ENCODE measurements around the gene COMMD10. TPM values are rescaled to one million over a fixed set of nuclear protein-coding genes. Genes with fewer than 3 reads are reported as not detected.
"Not testable (repeated sequence)": the region's sequence is repeated elsewhere in the genome, so short reads cannot be mapped to it uniquely, and the experiment has no call there.

COMMD10 gene
- total RNA-seq, 1 experiment from 2014 or later = 37.7 TPM

DNA sequence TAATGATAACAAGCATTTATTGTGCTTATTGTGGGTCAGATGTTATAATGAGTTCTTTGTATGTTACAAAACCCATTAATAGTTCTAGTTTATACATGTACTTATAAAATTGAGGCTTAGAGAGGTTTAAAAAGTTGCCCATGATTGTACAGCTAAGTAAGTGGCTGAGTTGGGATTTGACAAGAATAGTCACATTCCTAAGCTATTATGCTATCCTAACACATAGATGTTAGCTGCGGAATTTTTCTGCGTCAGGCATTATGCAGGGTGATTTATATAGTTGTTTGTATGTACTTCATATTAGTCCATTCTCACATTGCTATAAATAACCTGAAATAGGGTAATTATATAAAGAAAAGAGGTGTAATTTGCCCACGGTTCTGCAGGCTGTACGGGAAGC lies 12.5 kb downstream of the COMMD10 start:
- no peak for DNase-seq (ENCODE audit: low read depth)

DNA sequence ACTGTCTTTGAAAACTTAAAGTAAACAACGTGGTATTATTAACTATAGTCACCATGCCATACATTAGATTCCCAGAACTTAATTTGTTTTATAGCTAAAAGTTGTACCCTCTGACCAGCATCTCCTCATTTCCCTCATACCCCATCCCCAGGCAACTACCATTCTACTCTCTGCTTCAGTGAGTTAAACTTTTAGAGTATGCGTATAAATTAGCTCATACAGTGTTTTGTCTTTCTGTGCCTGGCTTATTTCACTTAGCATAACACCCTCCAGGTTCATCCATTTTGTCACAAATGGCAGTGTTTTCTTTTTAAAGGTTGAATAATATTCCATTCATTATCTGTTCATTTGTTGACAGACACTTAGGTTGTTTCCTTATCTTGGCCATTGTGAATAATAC lies 14.2 kb downstream of the COMMD10 start:
- DNase-seq (ENCODE audit: low read depth) = no peak

DNA sequence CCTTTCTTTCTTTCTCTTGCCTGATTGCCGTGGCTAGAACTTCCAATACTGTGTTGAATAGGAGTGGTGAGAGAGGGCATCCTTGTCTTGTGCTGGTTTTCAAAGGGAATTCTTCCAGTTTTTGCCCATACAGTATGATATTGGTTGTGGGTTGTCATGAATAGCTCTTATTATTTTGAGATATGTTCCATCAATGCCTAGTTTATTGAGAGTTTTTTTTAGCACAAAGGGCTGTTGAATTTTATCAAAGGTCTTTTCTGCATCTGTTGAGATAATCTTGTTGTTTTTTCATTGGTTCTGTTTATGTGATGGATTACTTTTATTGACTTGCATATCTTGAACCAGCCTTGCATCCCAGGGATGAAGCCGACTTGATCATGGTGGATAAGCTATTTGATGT lies 20.1 kb downstream of the COMMD10 start:
- not testable (repeated sequence) for DNase-seq (ENCODE audit: low read depth)

GRCh38 chr5:116115163-116115562 lies 30.3 kb downstream of the COMMD10 start:
- DNase-seq (ENCODE audit: low read depth) = no peak

DNA sequence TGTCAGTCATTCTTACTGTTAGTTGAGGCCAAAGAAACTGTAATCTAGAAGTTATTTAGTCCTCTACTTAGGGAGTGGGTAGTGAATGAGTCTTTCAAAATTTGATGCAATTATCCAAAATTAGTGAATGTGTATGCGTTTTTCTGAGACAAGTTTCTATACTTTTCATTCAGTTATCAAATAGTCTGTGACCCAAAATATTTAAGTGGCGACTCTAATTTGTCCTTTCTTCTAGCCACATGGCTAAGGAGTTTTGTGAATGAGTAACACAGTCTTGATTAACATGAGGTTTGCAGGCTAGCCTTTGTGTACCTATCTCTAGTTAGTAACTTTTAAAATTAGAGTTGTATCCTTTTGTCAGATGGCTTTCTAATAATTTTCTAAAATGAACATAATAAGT lies 45.6 kb downstream of the COMMD10 start:
- peak; percentile 40 for DNase-seq (ENCODE audit: low read depth)

DNA sequence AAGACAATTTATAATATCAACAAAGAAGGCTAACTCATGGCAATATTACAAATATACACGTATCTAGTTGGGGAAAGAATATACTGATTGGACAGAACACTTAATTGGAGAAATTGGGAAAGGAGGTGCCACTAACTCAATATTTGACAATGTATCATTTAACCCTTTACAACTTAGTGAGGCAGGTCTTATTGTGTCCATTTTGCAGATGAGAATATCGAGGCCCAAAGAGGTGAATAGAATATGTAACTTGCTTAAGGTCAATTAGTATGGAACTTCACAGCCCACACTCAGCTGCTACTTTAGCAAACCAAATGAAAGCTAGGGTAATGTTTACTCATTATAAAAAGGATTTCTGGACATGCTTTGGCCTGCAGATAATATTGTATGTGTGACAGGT lies 46.2 kb downstream of the COMMD10 start:
- DNase-seq (ENCODE audit: low read depth) = no peak

DNA sequence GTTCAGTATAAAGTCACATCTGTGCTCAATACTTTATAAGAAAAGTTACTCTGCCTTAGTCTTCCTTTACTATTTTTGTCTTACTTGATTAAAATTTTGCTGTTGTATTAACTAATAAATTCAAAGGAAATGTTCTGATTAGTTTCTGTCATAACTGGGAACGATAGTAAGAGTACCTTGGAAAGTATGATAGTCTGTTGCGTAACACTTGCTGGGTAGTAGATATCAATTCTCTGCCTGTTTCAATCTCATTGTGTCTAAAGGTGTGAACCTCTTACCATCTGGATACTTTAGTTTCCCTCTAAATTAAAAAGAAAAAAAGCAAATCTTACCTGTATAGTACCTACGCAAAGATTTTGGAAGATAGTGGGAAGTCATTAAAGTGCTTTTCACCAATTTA lies 48.5 kb downstream of the COMMD10 start:
- DNase-seq (ENCODE audit: low read depth) = no peak

DNA sequence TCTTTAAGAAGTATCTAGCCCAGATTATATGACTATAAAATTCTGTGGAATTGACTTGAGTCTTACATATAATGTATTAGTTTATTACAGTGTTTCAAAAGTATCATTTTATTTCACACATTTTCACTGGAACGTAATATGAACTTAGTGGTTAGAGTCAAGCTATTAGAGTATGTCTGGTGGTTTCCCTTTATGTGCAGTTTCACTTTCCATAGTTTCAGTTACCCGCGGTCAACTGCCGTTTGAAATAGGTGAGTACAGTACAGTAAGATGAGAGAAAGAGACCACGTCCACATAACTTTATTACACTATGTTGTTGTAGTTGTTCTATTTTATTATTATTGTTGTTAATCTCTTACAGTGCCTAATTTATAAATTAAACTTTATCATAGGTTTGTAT lies 50.5 kb downstream of the COMMD10 start:
- no peak for DNase-seq (ENCODE audit: low read depth)

DNA sequence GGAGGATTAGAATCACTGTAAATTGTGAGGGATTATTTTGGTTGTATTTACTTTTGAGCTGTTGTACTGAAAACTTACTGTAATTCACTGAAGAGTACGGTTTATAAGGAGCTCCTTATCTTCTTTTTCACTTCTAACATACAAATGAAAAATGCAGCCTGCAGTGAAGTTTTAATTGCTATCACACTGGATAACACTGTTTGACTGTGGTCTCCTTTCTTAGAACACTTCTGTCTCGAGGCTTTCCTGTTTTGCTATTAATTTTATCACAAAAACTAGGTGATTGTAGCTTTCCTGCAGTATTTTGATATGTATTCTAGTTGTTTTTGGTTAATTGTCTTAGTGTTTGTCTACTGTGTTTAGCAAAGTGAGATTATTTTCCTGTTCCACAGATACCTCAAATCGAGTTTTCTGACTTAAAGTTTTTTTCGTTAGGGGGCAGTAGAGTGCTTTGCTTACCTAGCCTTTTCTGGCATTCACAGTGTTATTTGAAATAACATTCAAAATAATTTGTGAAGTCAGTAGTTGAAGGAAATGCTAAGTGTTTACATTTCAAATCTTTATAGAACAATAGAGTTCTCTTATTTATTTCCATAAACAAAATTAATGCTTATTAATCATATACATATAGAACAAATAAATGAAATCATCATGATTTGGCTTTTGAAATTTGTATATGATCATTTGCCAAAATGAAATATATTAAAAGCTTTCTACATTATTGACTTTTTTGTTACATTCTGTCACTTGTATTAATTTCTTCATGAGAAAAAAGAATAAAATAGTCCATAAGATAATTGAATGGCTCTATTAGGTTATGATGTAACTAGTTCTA lies 52.9 kb downstream of the COMMD10 start:
- peak; percentile 52 for DNase-seq (ENCODE audit: low read depth)

GRCh38 chr5:116142495-116142894 lies 57.7 kb downstream of the COMMD10 start:
- DNase-seq (ENCODE audit: low read depth) = no peak

DNA sequence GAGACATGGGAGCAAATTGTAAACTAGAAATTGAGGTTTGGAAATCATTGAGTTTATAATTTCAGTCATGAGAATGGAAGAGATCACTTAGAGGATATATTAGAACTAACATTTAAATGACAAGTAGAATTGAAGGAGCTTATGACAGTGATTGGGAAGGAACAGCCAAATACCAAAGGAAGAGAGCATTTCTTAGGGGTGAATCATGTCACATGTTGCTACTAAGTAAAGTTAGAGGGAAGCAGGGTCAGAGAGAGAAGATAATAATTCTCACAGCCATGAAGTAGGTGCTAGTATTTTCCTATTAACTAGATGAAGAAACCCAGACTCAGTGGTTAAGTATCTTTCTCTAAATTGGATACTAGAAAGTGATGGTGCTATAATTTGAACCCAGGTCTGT lies 59.3 kb downstream of the COMMD10 start:
- DNase-seq (ENCODE audit: low read depth) = peak; percentile 51

- no peak for DNase-seq (ENCODE audit: low read depth)
Measured at GRCh38 chr5:116144991-116145390, 60.2 kb downstream of the COMMD10 start.

DNA sequence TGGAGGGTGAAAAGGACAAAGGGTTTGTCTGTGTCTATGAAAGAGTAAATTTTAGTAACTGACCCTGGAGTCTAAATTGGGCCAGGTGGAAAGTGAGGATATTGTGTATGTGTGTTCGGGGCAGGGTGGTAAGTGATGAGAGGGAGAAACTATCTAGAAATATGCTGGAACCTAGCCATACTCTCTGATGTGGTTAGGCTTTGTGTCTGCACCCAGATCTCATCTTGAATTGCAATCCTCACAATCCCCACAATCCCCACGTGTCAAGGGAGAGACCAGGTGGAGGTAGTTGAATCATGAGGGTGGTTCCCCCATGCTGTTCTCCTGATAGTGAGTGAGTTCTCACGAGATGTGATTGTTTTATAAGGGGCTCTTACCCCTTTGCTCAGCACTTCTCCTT lies 60.6 kb downstream of the COMMD10 start:
- no peak for DNase-seq (ENCODE audit: low read depth)

DNA sequence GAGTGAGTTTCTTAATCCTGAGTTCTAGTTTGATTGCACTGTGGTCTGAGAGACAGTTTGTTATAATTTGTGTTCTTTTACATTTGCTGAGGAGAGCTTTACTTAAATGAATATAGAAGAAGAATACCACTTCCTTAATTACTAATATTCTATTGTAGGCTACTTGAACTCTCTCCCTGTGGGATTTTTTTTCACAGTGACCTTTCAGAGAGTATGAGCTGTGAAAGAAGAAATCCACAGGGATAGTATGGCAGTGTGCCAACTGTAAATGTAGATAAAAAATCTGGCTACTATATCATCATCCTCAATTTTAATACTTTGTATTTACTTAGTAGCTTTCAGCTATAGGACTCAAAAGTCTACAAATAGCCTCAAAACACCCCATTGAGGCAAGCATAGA lies 67.3 kb downstream of the COMMD10 start:
- DNase-seq (ENCODE audit: low read depth) = no peak

DNA sequence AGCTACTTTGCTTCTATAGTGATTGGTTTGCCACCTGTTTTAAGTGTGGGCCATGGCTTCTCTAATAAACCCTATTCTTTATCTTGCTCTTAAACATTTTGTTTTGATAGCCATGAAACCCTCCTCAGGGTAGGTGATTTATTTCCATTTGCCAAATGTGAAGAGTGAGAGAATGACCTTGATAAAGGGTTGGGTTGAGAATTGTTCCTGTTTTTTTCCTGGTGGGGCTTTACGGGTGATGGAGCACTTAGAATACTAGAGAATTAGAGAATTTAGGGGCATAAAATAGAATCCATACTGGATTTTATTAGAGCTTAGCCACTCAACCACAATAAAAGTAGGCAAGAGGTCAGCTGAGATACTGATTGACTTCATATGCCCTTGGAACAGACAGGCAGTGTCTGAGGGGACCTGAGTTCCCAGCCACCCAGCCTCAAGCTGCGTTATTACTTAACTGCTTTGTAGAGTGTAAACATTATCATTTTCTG lies 68.9 kb downstream of the COMMD10 start:
- no peak for DNase-seq (ENCODE audit: low read depth)

DNA sequence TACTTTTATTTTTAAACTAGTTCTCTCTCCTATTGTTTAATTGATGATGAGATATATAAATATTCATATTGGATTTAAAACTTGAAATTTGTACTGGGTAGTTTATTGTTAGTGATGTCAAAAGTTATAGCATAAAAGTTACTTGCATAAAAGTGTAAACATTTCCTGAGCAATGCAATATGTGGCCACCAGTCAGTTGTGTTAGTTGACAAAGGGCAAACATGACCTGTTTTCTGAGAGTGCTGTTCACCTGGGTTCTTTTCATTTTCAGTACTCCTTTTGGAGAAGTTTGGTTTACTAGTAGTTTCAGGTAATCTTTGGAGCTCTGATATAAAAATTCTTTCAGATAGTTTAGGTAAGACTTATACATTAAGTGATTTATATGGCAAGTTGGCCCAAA lies 69.4 kb downstream of the COMMD10 start:
- no peak for DNase-seq (ENCODE audit: low read depth)

- DNase-seq (ENCODE audit: low read depth) = no peak
Measured at GRCh38 chr5:116154931-116155330, 70.1 kb downstream of the COMMD10 start.

GRCh38 chr5:116157902-116158301 lies 73.1 kb downstream of the COMMD10 start:
- no peak for DNase-seq (ENCODE audit: low read depth)

- DNase-seq (ENCODE audit: low read depth) = no peak
Measured at GRCh38 chr5:116159006-116159405, 74.2 kb downstream of the COMMD10 start.

GRCh38 chr5:116174111-116174510 lies 89.3 kb downstream of the COMMD10 start:
- DNase-seq (ENCODE audit: low read depth) = no peak

- DNase-seq (ENCODE audit: low read depth) = peak; percentile 19
Measured at GRCh38 chr5:116176121-116176520, 91.3 kb downstream of the COMMD10 start.

GRCh38 chr5:116178925-116179324 lies 94.1 kb downstream of the COMMD10 start:
- no peak for DNase-seq (ENCODE audit: low read depth)

- no peak for DNase-seq (ENCODE audit: low read depth)
Measured at GRCh38 chr5:116209166-116209565, 124.3 kb downstream of the COMMD10 start.

DNA sequence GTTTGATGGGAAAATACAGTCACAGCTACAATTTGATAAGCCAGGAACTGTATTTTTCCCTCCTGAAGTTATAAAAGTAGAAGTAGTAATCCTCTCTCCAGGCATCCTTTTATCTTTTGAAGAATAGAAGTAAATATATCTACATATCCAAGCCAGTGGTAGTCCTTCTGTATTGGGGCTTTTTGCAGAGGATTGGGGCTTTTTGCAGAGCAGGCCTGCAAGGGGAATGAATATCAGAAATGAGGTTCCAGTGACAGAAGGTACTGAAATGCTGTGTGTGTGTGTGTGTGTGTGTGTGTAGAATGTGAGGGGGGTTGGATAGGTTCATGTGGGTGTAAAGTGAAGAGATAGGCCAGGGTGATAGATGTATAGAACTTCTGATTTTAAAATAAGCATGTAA lies 127.4 kb downstream of the COMMD10 start:
- no peak for DNase-seq (ENCODE audit: low read depth)
